T-helper 1 cell treated with Interleukin-12 subunit alpha and Interleukin-12 subunit beta and Interleukin-4 antibody, amounts not matched to agents 30 μg/mL and 1 μg/mL, for 36 hours (primary cell): ENCODE measurements around the gene DCAKD.
A peak's percentile ranks its signal among the peaks of the same experiment; 100 is the strongest.

Source experiments
- H3K27ac Mint-ChIP-seq: one replicate; pipeline ENCODE4 v1.8.0; 2021; ENCODE audit warnings: mild to moderate bottlenecking, mixed read lengths
- H3K27me3 Mint-ChIP-seq: one replicate; pipeline ENCODE4 v1.8.0; 2021; ENCODE audit warnings: low read depth, mixed read lengths
- H3K36me3 Mint-ChIP-seq: one replicate; pipeline ENCODE4 v1.8.0; 2021; ENCODE audit warnings: low read depth, mixed read lengths
- H3K4me1 Mint-ChIP-seq: one replicate; pipeline ENCODE4 v1.8.0; 2021; ENCODE audit warnings: low read depth, mixed read lengths
- H3K4me3 Mint-ChIP-seq: one replicate; pipeline ENCODE4 v1.8.0; 2021; ENCODE audit warnings: mild to moderate bottlenecking, moderate library complexity, mixed read lengths
- H3K9me3 Mint-ChIP-seq: one replicate; pipeline ENCODE4 v1.8.0; 2021; ENCODE audit warnings: mixed read lengths

DCAKD gene

DNA sequence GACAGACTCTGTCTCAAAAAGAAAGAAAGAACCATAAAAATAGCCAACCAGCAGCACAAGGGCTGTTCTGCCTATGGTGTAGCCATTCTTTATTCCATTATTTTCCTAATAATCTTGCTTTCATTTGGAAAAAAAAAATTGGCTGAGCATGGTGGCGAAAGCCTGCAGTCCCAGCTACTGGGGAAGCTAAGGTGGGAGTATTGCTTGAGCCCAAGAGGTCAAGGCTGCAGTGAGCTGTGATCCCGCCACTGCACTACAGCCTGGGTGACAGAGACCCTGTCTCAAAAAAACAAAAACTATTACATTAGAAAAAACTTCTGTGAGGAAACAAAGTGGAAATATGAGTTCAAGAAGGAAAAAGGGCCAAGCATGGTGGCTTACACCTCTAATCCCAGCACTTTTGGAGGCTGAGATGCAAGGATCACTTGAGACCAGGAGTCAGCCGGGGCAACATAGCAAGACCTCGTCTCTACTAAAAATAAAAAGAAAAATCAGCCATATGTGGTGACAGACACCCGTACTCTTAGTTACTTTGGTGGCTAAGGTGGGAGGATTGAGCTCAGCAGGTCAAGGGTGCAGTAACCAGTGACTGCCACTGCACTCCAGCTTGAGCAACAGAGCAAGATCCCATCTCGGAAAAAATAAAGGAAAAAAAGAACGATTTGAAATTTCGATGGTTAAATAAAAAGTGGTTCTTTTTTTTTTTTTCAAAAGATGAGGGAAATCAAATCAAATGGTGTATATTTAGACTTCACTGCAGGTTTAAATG is 2.5 kb downstream of the DCAKD start:
- peak overlapping the region; percentile 34 for H3K4me3 Mint-ChIP-seq
- H3K27ac Mint-ChIP-seq = peak overlapping the region; percentile 55
- no peaks in the 10 kb centered on the region for H3K9me3 Mint-ChIP-seq
- peaks cover 11% of the 10 kb centered on the region for H3K36me3 Mint-ChIP-seq
- no peaks in the 10 kb centered on the region for H3K27me3 Mint-ChIP-seq
- H3K4me1 Mint-ChIP-seq = peaks cover 25% of the 10 kb centered on the region

DNA sequence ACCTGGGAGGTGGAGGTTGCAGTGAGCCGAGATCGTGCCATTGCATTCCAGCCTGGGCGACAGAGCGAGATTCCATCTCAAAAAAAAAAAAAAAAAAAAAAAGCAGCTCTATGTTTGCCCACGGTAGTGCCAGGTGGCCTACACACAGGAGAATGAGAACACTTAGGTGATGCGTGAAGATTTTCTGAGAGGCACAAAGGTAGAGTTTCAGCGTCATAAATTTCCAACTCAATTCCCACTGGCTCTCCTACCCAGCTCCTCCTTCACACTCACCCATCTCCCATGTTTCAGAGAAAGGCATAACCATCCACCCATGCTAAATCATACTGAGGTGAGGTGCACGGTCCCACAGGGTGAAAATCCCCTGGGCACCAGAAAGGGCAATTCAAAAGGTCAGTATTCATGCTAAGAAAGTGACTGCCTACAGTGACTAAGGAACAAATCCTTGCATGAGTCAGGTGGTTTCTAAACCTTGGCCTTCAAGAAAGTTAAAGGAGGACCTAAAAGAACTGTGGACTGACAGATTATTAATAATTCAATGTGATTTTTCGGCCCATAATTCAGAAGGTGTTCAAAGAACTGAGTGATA is 4.8 kb downstream of the DCAKD start:
- Mint-ChIP-seq H3K4me1 (peaks cover 24% of the 10 kb centered on the region), H3K27ac (peak overlapping the region; percentile 19)

DNA sequence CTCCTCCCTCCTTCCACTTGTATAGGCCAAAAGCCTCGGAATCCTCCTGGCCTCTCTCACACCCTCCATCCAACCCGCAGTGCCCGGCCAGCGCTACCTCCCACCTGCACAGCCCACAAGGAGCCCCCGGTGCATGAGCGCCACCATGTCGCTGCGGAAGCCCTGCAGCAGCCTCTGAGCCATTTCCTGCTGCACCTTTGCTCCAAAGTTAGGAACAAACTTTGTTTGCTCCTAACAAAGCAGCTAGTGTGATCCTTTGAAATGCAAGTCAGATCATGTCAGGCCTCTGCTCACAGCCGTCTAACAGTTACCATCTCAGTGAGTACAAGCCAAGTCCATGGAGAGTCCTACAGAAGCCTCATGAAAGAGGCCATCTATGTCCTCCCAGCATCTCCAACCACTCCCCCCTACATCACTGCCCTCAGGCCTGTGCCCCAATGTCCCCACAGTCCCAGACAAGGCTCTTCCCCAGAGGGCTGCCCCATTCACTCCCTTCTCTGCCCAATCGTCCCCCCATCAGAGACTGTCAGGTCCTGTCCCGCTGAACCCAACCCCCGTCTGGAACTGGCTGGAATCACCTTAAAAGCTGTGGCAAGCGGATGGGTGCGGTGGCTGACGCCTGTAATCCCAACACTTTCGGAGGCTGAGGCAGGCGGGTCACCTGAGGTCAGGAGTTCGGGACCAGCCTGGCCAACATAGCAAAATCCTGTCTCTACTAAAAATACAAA is 7.5 kb downstream of the DCAKD start:
- Mint-ChIP-seq H3K4me1 (peaks cover 16% of the 10 kb centered on the region), H3K9me3 (no peaks in the 10 kb centered on the region), H3K27me3 (no peaks in the 10 kb centered on the region), H3K36me3 (peaks cover 4% of the 10 kb centered on the region), H3K4me3 (no peak overlapping the region), H3K27ac (peak overlapping the region; percentile 6)

More for the DNA sequence above, 4.8 kb downstream of the DCAKD start:
- H3K27me3 Mint-ChIP-seq = no peaks in the 10 kb centered on the region
- no peaks in the 10 kb centered on the region for H3K9me3 Mint-ChIP-seq
- H3K4me3 Mint-ChIP-seq = no peak overlapping the region
- peaks cover 9% of the 10 kb centered on the region for H3K36me3 Mint-ChIP-seq

DNA sequence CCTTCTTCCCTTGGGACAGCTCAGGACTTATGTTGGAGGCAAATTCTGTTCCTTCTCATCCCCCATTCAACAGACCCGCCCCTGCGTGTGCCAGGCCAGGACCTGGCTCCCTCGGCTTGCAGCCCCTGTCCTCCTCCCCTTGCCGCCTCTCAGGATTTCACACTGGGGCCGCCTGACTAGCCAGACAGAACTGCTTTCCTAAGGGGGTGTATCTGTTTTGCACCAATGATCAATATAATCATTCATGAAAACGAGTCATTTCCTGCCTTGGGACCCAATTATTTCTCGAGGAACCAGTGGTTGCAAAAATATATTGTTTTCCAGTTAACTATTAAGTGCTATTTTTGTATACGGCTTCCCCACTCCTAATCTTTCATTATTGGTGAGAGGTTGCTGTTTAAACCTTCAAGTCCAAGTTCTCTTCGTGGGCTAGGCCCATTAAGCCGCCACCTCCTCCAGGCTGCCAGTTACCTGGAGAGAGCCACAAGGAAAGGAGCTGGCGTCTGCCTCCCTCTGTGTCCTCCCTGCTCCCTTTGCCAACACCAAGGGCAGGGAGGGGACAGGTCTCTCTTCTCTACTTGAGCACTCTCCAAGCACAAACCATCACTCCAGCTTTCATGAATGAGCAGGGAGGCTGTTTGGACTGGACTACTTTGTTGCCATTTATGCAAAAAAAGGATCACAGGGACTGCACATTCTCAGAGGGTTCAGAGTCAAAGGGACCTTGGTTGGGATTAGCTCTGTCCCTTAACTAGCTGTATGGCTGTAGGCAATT is 8.9 kb downstream of the DCAKD start:
- Mint-ChIP-seq H3K4me3 (no peak overlapping the region), H3K9me3 (no peaks in the 10 kb centered on the region), H3K4me1 (peaks cover 16% of the 10 kb centered on the region), H3K27me3 (no peaks in the 10 kb centered on the region), H3K27ac (no peak overlapping the region), H3K36me3 (peaks cover 4% of the 10 kb centered on the region)

DNA sequence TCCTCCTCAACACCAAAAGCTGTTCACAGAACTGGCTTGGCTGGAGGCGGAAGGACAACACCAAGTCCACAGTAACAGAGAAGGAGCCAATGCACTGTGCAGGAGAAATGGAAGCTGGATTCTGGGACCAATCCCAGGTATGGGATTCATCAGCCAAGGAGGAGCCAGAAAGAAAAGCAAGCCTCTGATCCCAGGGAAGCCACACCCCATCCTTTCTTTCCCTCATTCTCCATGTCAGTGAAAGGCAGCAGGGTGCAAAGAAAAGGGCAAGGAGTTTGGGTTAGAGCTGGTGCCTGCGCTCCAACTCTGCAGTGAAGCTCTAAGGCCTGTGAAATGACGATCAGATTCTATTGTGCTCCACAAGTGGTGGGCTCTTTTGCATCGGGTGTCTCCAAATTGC is 11.0 kb downstream of the DCAKD start:
- H3K27ac Mint-ChIP-seq = no peak overlapping the region

DNA sequence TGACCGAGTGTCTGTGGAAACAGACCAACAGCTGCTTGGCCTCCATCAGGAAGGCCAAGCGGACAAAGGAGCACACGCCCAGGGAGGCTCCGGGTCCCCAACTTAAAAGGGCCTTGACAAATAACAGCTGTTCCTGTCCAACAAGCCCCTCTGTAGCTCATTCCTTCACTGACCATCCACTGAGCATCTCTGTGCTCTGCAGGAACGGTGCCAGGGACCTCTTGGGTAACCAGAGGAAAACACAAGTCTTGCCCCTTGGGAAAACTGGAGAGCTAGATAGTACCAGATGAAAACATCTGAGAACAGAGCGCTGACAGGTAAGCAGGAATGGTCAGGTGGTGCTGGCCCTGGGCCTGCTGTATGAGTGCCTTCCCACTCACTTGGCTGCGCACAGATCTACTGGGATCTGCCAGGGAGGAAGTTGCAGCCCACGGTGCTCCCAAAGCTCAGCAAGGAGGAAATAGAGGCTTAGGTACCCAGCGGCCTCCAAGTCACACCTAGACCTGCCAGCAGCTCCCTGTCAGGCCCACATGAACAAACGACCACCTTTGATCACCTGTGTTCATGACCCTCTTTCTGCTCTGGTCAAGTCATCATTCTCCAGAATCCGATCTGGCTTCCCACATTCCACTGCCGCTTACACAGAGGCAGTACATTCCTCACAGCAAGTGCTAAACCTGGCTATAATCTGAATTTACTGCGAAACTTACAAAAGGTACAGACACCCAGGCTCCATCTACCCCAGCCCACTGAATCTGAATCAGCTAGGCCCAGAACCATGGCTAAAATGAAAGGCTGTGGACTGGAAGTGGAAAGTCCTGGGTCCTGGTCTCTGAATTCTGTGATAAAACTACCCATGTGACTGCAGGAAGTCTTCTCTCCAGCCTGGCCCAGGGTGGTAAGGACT is 12.5 kb downstream of the DCAKD start:
- no peaks in the 10 kb centered on the region for H3K9me3 Mint-ChIP-seq
- no peaks in the 10 kb centered on the region for H3K27me3 Mint-ChIP-seq
- H3K27ac Mint-ChIP-seq = no peak overlapping the region
- peaks cover 10% of the 10 kb centered on the region for H3K4me1 Mint-ChIP-seq
- no peak overlapping the region for H3K4me3 Mint-ChIP-seq
- peaks cover 8% of the 10 kb centered on the region for H3K36me3 Mint-ChIP-seq

More for the DNA sequence above, 11.0 kb downstream of the DCAKD start:
- H3K4me3 Mint-ChIP-seq = no peak overlapping the region
- no peaks in the 10 kb centered on the region for H3K9me3 Mint-ChIP-seq
- H3K27me3 Mint-ChIP-seq = no peaks in the 10 kb centered on the region
- peaks cover 12% of the 10 kb centered on the region for H3K4me1 Mint-ChIP-seq
- H3K36me3 Mint-ChIP-seq = peaks cover 3% of the 10 kb centered on the region

DNA sequence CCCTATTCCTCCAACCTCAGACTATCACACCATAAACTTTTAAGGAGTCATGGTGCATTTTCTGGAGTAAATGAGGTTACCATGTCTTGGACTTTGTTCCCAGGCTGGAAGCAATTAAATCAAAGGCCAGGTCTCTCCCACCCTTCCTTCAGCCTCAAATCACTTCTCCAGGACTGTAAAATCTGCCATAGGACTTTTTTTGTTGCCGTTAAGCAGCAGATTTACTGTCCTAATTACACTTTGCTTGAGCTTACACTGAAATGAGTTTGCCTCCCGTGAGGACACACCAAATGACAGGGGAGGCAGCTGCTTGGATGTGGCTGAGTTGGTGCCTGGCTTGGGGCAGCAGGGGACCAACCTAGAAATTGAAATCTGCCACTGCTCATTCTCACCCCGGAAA is 14.7 kb downstream of the DCAKD start:
- Mint-ChIP-seq H3K4me1 (peaks cover 1% of the 10 kb centered on the region), H3K9me3 (no peaks in the 10 kb centered on the region), H3K27ac (no peak overlapping the region), H3K4me3 (no peak overlapping the region), H3K36me3 (peaks cover 14% of the 10 kb centered on the region), H3K27me3 (no peaks in the 10 kb centered on the region)

DNA sequence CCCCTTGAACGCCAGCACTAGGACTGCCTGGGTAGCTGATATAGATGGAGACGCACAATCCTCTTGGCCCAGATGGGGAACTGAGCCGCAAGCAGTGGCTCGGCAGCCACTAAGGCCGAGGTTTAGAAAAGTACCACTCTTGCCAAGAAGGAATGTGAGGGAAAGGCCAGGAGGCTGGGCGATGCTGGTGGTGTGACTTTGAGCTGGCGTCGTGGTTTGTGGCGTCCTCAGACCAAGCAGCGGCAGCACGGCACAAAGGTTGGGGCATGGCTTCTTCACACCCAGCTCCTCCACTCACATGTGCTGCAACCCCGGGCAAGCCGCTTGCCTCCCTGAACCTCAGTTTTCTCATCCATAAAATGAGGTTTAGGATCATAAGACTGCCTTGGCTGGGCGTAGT is 15.6 kb downstream of the DCAKD start:
- H3K27ac Mint-ChIP-seq = no peak overlapping the region

DNA sequence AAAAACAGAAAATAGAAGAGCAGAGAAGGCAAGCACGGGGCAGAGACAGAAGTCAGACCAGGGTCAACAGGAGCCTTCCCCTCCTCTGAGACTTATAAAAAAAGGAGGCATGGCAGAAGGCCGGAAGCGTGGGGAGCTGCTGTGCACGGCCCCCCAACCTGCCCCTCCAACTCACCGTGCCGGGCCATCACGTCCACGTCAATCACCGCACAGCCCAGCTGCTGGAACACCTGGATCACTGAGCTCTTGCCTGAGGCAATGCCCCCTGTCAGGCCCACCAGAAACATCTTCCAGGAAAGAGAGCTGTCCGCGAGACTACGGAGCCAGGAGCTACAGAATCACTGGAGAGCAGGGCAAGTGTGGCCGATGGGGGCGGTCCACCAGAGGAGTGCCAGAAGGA is 16.8 kb downstream of the DCAKD start:
- Mint-ChIP-seq H3K9me3 (no peaks in the 10 kb centered on the region), H3K36me3 (peaks cover 14% of the 10 kb centered on the region), H3K27ac (no peak overlapping the region), H3K4me1 (peaks cover 1% of the 10 kb centered on the region), H3K27me3 (no peaks in the 10 kb centered on the region), H3K4me3 (no peak overlapping the region)

More for the DNA sequence above, 15.6 kb downstream of the DCAKD start:
- Mint-ChIP-seq H3K36me3 (peaks cover 14% of the 10 kb centered on the region), H3K27me3 (no peaks in the 10 kb centered on the region), H3K4me1 (peaks cover 1% of the 10 kb centered on the region), H3K4me3 (no peak overlapping the region), H3K9me3 (no peaks in the 10 kb centered on the region)

DNA sequence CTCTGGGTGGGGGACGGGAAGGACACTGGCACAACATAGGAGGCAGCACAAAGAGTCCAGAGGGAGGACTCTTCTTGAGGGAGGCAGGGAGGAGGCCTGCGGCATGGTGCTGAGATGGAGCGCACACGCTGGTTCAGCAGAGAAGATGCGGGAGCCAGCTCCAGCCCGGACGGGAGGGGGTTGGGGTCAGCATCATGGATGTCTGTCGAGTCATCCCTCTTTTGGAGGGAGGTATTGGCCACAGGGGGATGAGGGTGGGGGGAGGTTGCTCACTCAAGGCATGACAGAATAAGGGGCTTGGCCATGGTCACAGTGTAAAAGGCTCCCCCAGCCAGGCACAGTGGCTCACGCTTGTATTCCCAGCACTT is 19.3 kb downstream of the DCAKD start:
- Mint-ChIP-seq H3K4me3 (no peak overlapping the region), H3K27ac (no peak overlapping the region), H3K27me3 (no peaks in the 10 kb centered on the region), H3K9me3 (no peaks in the 10 kb centered on the region), H3K4me1 (no peaks in the 10 kb centered on the region), H3K36me3 (peaks cover 17% of the 10 kb centered on the region)

DNA sequence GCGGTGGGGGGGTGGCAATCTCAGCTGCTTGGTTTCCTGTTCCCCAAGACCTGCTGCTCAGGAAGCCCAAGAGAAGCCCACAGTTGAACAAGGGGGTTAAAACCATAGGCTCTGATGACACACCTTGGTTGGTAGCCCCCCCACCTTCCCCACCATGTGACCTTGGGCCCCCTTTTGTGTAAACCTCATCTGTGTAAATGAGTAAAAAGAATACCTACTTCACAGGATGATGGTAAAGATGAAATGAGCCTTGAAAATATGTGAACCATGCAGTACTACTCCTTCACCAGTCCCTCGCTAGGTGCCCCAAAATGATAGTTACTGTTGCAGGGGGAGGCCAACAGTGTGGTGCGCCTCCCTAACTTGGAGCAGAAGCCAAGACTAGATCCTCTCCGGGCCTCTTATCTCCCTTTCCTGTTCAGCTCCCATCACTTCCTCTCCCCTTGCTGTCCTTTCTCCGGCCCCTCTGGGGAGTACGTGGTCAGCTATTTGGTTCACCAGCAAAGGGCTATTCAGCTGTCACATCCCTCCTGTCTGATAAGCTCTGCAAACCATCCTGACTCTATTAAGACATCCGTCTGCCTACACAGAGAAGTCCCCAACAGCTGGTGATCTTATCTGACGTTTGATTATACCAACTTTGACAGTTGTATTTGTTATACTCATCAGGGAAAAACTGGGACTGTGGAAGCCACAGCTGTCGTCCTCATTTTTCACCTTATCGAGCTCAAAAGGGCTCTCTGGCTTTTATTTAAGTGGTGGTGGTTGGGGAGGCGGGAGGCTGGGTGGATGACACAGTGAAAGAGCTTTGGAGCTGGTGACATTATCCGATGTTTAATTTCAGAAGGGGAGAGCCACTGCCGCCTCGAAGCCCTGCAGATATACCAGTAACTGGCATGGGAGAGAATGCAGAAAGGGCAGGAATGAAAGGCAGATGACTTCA is 19.9 kb downstream of the DCAKD start:
- no peaks in the 10 kb centered on the region for H3K9me3 Mint-ChIP-seq
- peaks cover 17% of the 10 kb centered on the region for H3K36me3 Mint-ChIP-seq
- no peaks in the 10 kb centered on the region for H3K4me1 Mint-ChIP-seq
- no peak overlapping the region for H3K4me3 Mint-ChIP-seq
- no peak overlapping the region for H3K27ac Mint-ChIP-seq
- H3K27me3 Mint-ChIP-seq = no peaks in the 10 kb centered on the region

DNA sequence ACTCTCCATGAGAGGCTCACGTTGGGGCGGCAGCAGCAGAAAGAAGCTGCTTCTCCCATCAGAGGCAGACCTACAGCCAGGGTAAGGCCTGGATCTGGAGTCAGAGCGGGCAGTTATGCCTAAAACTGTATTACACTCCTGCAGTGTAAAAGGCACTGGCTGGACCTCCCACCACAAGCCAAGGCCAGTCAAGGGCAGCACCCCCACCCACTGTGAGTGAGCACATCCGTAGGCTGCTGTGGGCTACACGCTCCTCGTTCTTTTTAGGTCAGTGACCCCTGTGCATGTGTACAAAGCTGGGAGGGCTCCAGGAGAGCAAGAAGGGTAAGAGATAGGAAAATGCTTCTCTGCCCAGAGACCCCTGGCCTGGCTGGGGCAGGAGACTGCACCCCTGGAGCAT is 20.7 kb downstream of the DCAKD start:
- Mint-ChIP-seq H3K4me3 (no peak overlapping the region), H3K27me3 (no peaks in the 10 kb centered on the region), H3K4me1 (no peaks in the 10 kb centered on the region), H3K27ac (no peak overlapping the region), H3K36me3 (peaks cover 17% of the 10 kb centered on the region), H3K9me3 (no peaks in the 10 kb centered on the region)
